ENCODE measurements around the gene TENT5C. TPM values are rescaled to one million over a fixed set of nuclear protein-coding genes. Genes with fewer than 3 reads are reported as not detected.

The TENT5C gene
- polyA plus RNA-seq, 3 donors from 2014 or later: 7.4 to 25.7 (median 25.3) TPM

GRCh38 chr1:117589544-117589943 lies 16.3 kb upstream of the TENT5C start:
- no peak for DNase-seq
- no peaks in the 10 kb centered on the region for H3K4me1 Mint-ChIP-seq
- no peaks in the 10 kb centered on the region for H3K9me3 Mint-ChIP-seq
- no peak overlapping the region for H3K4me3 Mint-ChIP-seq
- no peak overlapping the region for H3K27ac Mint-ChIP-seq
- H3K36me3 Mint-ChIP-seq: no peaks in the 10 kb centered on the region
- H3K27me3 Mint-ChIP-seq (ENCODE audit: low read depth in 3 of 3): peaks cover 1 to 10% (median 5%) of the 10 kb centered on the region in 3 donors

DNA sequence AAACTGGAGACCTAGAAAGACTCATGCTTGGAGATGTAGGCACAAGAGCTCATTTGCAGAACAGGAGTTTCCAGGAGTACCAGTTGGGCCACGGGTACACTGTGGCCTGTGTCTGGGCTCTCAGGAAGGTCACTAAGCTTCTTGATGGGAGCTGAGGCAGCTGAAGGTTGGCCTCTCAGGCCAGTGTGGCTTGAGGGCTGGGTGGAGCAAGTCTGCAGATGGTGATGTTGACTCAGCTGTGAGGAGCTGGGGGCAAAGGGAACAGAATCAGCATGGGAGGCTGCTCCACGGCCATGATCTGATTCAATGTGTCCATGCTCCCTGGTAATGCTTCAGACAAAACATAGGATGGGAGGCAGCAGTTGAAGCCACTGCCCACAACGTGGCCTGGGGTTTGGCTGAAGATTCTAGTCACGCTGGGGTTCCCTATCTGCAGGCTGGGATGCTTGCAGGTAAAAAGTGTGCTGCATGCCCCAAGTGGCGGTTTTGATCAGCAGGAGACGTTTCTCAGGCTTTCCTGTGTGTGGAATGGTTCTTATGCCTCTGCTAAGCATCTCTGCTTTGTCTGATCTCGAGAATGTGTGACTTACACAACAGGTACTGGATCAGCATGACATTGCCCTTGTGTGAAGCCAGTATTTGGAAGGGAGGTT lies 15.4 kb upstream of the TENT5C start:
- Mint-ChIP-seq H3K36me3 (no peaks in the 10 kb centered on the region), H3K27ac (no peak overlapping the region)
- no peak for DNase-seq

GRCh38 chr1:117591252-117591651 lies 14.6 kb upstream of the TENT5C start:
- no peaks in the 10 kb centered on the region for H3K36me3 Mint-ChIP-seq
- DNase-seq: no peak
- no peak overlapping the region for H3K27ac Mint-ChIP-seq
- no peaks in the 10 kb centered on the region for H3K9me3 Mint-ChIP-seq
- no peaks in the 10 kb centered on the region for H3K4me1 Mint-ChIP-seq
- no peak overlapping the region for H3K4me3 Mint-ChIP-seq
- H3K27me3 Mint-ChIP-seq (ENCODE audit: low read depth in 3 of 3): peaks cover 1 to 10% (median 2%) of the 10 kb centered on the region in 3 donors

More for the DNA sequence above, 15.4 kb upstream of the TENT5C start:
- Mint-ChIP-seq H3K4me1 (no peaks in the 10 kb centered on the region), H3K27me3 (ENCODE audit: low read depth in 3 of 3) (peaks cover 1 to 8% (median 2%) of the 10 kb centered on the region in 3 donors), H3K4me3 (no peak overlapping the region), H3K9me3 (no peaks in the 10 kb centered on the region)

DNA sequence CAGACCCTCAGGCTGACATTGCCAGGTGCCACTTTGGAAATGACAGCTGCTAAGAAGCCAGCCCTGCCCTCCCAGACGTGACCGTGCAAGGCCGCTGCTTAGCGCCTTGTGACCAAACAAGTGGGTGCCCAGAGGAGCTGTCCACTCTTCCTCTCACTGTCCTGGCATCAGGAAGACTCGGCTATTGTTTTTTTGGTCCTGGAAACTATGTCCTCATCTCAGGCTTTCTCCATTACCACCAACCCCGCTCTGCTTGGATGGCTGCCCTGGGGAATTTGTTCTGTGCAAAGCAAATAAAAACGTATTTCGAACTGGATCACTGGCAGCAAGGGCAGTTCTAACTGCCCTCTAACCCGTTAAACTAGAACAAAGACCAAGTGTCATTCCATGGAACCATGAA lies 13.7 kb upstream of the TENT5C start:
- no peaks in the 10 kb centered on the region for H3K9me3 Mint-ChIP-seq
- H3K27ac Mint-ChIP-seq: no peak overlapping the region
- no peak overlapping the region for H3K4me3 Mint-ChIP-seq
- peaks cover 2 to 10% (median 3%) of the 10 kb centered on the region in 3 donors for H3K27me3 Mint-ChIP-seq (ENCODE audit: low read depth in 3 of 3)
- DNase-seq: no peak
- H3K36me3 Mint-ChIP-seq: no peaks in the 10 kb centered on the region
- H3K4me1 Mint-ChIP-seq: no peaks in the 10 kb centered on the region

DNA sequence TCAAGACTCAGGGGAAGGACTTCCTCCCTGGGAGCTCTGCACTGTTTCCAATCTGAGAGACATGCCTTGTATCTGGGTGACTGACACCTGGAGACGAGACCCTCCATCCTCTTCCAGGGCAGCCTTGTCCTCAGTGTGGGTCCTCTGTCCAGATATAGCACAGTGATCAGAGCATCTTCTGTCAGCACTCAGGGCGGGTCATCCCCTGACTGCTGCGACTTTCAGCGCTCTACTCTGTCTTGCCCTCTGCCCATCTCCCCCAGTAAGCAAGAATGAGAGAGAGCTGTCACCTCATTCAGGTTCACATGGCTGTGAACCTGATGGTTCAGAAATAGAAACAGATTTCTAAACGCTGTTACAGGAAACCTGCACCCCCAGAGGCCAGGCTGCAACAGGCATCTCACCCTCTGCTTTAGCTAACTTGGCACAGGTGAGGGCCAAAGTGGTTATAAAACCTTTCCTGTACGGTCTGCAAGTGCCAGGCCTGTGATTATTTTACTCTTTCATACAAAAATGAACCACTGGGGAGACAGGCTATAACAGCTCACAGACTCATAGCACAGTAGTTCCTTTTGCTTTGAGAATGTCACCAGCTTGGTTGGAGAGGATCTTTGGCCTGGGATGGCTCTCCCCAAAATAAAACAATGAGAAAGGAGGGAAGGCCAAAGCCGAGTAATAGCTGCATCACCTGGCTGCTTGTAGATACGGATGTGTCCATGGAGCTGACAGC lies 11.4 kb upstream of the TENT5C start:
- Mint-ChIP-seq H3K9me3 (no peaks in the 10 kb centered on the region), H3K27me3 (ENCODE audit: low read depth in 3 of 3) (peaks cover 3 to 9% (median 3%) of the 10 kb centered on the region in 3 donors), H3K4me3 (no peak overlapping the region), H3K36me3 (no peaks in the 10 kb centered on the region), H3K27ac (no peak overlapping the region), H3K4me1 (no peaks in the 10 kb centered on the region)
- no peak for DNase-seq

DNA sequence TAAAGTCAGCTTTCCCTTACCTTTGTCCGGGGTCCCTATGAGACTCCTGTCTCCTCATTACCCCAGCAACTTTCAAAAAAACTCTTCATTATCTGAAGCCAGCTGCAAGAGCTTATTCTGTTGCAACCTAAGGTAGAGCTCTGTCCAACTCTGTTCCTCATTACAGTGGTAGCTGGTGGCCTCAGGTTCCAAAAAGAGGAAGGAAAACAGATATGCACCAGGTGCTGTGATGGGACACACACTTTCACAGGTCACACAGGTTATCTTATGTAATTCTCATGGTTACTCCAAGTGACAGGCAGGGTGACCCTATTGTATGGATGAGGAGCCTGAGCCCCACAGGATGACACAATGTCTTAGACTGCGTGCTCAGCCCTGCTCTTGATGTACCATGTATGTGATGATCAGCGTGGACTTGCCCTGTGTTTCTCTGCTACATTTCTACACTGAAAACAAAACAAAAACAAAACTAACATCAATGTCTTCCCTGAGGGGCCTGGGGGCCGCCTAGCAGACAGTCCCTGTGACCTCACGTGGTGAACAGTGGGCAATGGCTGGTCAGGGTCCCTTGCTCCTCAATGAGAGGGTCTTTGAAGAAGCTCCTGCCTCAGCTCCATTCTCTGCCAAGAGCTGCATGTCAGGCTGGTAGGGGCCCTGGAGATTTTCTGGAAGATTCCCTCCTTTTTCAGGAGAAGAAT lies 9.7 kb upstream of the TENT5C start:
- H3K36me3 Mint-ChIP-seq: no peaks in the 10 kb centered on the region
- H3K4me3 Mint-ChIP-seq: no peak overlapping the region
- H3K9me3 Mint-ChIP-seq: peaks cover 0 to 2% (median 0%) of the 10 kb centered on the region in 6 donors

GRCh38 chr1:117598489-117598888 lies 7.4 kb upstream of the TENT5C start:
- no peak for DNase-seq
- H3K27me3 Mint-ChIP-seq (ENCODE audit: low read depth in 3 of 3): peaks cover 2 to 8% (median 3%) of the 10 kb centered on the region in 3 donors
- H3K9me3 Mint-ChIP-seq: peaks cover 0 to 2% (median 0%) of the 10 kb centered on the region in 6 donors
- peaks cover 0 to 3% (median 0%) of the 10 kb centered on the region in 3 donors for H3K36me3 Mint-ChIP-seq
- H3K4me3 Mint-ChIP-seq: no peak overlapping the region
- no peak overlapping the region for H3K27ac Mint-ChIP-seq
- no peaks in the 10 kb centered on the region for H3K4me1 Mint-ChIP-seq

More for the DNA sequence above, 9.7 kb upstream of the TENT5C start:
- Mint-ChIP-seq H3K27ac (no peak overlapping the region), H3K27me3 (ENCODE audit: low read depth in 3 of 3) (peaks cover 3 to 9% (median 3%) of the 10 kb centered on the region in 3 donors), H3K4me1 (no peaks in the 10 kb centered on the region)
- DNase-seq: no peak

- no peak overlapping the region for H3K27ac Mint-ChIP-seq
- peaks cover 0 to 3% (median 0%) of the 10 kb centered on the region in 3 donors for H3K36me3 Mint-ChIP-seq
- peaks cover 2 to 7% (median 3%) of the 10 kb centered on the region in 3 donors for H3K27me3 Mint-ChIP-seq (ENCODE audit: low read depth in 3 of 3)
- peaks cover 1 to 3% of the 10 kb centered on the region in 2 donors for H3K4me1 Mint-ChIP-seq
- H3K9me3 Mint-ChIP-seq: peaks cover 0 to 2% (median 0%) of the 10 kb centered on the region in 6 donors
- DNase-seq: no peak
- no peak overlapping the region for H3K4me3 Mint-ChIP-seq
Observed at GRCh38 chr1:117599286-117600221, 6.3 kb upstream of the TENT5C start.

DNA sequence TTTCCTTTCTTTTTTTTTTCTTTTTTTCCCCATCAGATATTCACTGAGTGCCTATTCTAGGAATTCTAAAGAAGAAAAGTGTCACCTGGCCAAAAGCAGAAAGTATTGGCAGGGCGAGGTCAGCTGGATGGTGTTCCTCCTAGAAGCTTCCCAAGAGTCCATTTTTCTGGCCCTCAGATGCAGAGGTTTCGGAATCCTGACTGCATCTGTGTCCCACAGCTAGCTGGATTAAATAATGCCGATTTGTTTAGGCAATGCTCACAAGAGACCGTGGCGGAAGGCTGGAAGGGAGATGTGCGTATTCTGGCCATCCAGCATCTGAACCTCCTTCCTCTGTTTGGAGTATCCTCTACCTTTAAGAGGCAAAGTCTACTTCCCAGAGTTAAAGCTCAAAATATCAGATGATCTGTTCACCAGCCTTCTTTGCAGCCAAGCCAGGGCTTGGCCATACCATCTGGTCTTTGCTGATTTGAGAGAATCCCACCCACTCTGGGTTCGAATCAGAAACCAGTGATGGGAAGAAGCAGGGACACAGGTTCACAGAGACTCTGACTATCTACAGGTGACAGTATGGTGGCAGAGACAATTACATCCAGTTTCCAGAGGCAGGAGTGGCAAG lies 5.4 kb upstream of the TENT5C start:
- Mint-ChIP-seq H3K4me3 (no peak overlapping the region), H3K27me3 (ENCODE audit: low read depth in 3 of 3) (peaks cover 4 to 12% (median 6%) of the 10 kb centered on the region in 3 donors), H3K4me1 (peaks cover 8 to 11% of the 10 kb centered on the region in 2 donors), H3K27ac (no peak overlapping the region), H3K9me3 (peaks cover 0 to 2% (median 0%) of the 10 kb centered on the region in 6 donors), H3K36me3 (peaks cover 0 to 3% (median 0%) of the 10 kb centered on the region in 3 donors)
- no peak for DNase-seq

- no peak overlapping the region for H3K27ac Mint-ChIP-seq
- DNase-seq: no peak
- H3K4me1 Mint-ChIP-seq: peaks cover 11% of the 10 kb centered on the region in 2 donors
- peaks cover 9 to 14% (median 10%) of the 10 kb centered on the region in 3 donors for H3K27me3 Mint-ChIP-seq (ENCODE audit: low read depth in 3 of 3)
- H3K4me3 Mint-ChIP-seq: no peak overlapping the region
- H3K36me3 Mint-ChIP-seq: peaks cover 0 to 3% (median 0%) of the 10 kb centered on the region in 3 donors
- peaks cover 0 to 2% (median 0%) of the 10 kb centered on the region in 6 donors for H3K9me3 Mint-ChIP-seq
Observed at GRCh38 chr1:117600966-117601365, 4.9 kb upstream of the TENT5C start.

DNA sequence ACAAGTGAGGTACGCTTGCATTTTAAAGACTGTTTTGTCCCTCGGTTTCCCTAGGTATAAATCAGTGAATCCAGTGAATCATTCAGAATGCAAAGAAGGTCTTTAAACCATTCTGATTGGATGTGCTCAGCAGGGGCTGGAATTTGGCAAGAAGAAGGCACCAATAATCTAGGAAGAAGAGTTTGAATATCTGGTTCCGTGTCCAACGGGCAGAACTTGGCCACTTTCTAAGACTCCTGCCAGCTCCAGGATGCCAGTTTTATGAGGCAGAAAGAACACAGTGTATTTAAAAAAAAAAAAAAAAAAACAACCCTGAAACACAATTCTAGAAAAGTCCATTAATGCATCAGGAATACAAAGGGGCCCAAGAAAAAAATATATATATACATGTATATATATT lies 3.0 kb upstream of the TENT5C start:
- H3K27me3 Mint-ChIP-seq (ENCODE audit: low read depth in 3 of 3): peaks cover 20 to 32% (median 27%) of the 10 kb centered on the region in 3 donors

DNA sequence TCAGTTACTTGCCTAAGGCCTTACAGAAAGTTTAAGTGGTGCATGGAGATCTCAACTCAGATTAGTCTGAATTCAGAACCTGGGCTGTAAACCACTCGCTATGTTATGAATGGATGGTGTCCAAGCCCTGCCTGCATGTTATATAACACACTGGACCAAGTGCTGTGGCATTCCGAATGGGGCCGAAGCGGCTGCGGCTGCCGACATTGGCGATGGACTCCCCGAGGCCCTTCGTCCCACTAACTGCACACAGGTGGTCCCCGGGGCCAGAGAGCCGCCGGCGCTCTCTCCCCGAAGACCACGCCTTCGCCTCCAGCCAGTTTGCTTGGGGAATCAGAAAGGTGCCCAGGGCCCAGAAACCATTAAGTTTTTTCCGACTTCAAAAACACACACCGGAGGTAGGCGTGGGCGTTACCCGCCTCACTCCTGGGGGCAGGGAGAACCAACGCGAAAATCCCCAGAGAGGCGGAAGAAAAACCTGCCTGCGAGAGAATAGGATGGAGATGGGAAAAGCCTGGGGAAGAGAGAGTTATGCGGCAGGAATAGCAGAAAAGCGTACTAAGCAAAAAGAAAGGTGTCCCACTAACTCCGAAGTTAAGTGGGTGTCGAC lies 579 bp upstream of the TENT5C start:
- peaks cover 43 to 48% of the 10 kb centered on the region in 2 donors for H3K4me1 Mint-ChIP-seq
- peaks cover 26 to 40% (median 30%) of the 10 kb centered on the region in 3 donors for H3K27me3 Mint-ChIP-seq (ENCODE audit: low read depth in 3 of 3)
- H3K36me3 Mint-ChIP-seq: peaks cover 0 to 11% (median 3%) of the 10 kb centered on the region in 3 donors
- DNase-seq: no peak
- H3K9me3 Mint-ChIP-seq: no peaks in the 10 kb centered on the region
- H3K4me3 Mint-ChIP-seq: peak overlapping the region; percentile 89 to 99 (median 96)
- H3K27ac Mint-ChIP-seq: peak overlapping the region; percentile 91 to 100 (median 97)

More for the DNA sequence above, 3.0 kb upstream of the TENT5C start:
- Mint-ChIP-seq H3K36me3 (peaks cover 0 to 3% (median 0%) of the 10 kb centered on the region in 3 donors), H3K4me3 (no peak overlapping the region), H3K4me1 (peaks cover 20 to 24% of the 10 kb centered on the region in 2 donors), H3K9me3 (peaks cover 0 to 2% (median 0%) of the 10 kb centered on the region in 6 donors), H3K27ac (no peak overlapping the region)
- no peak for DNase-seq

Measured in immature natural killer cell (primary cell).